Myocyte (in vitro differentiated cells): ENCODE measurements around the gene PTPRN2. TPM values are rescaled to one million over a fixed set of nuclear protein-coding genes. Genes with fewer than 3 reads are reported as not detected.

Source experiments
- DNase-seq: peaks from one replicate; pipeline ENCODE4 v3.0.0-alpha.2; 2012; ENCODE audit warnings: low read depth
- total RNA-seq: library from RNA; depleted of rRNA; stranded (reverse); fragments of >200 nt; gene quantifications from 2 replicates; pipeline ENCODE4 v1.2.3, GENCODE V29; 2014

PTPRN2 gene
- total RNA-seq, 1 donor from 2014 or later: 0.24 TPM

- peak; percentile 15 for DNase-seq
These were observed 15.5 kb upstream of the PTPRN2 start for GRCh38 chr7:158602905-158603772.

DNA sequence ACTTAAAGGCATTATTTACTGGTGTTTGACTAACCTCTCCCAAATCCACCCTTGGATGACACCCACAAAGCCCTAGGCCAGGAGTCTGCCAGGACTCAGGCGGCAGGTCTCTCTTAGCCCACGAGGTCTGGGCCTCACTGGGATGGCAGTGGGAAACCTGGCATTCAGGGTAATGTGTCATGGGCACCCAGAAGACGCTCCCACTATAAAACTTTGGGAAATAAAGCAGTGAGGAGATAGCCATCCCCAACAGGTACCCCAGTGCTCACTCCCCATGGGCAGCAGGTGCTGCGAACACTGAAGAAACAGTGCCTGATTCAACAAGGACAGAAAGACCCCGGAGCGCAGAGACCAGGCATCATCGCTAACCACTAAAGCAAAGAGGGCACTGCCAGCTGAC, 14.4 kb upstream of the PTPRN2 start:
- no peak for DNase-seq

DNA sequence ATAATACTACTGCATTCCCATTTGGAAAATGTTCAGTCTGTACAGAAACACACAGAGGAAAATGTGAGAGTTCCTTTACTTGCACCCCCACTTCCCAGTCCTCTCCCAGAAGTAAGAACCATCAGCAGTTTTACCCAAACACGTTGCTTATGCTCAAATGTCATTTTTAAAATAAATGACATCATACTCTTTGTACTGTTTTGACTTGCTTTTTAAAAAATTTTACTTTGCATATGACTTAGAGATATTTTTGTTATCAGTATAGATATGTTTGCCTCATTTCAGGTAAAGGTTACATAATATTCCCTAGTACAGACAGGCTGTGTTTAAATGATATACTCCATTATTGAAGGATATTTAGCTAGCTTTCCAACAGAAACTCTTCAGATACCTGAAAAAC, 13.5 kb upstream of the PTPRN2 start:
- DNase-seq: no peak

- no peak for DNase-seq
These were observed 9.1 kb upstream of the PTPRN2 start for GRCh38 chr7:158596745-158597144.

- DNase-seq: no peak
These were observed 8.7 kb upstream of the PTPRN2 start for GRCh38 chr7:158596309-158596708.

DNA sequence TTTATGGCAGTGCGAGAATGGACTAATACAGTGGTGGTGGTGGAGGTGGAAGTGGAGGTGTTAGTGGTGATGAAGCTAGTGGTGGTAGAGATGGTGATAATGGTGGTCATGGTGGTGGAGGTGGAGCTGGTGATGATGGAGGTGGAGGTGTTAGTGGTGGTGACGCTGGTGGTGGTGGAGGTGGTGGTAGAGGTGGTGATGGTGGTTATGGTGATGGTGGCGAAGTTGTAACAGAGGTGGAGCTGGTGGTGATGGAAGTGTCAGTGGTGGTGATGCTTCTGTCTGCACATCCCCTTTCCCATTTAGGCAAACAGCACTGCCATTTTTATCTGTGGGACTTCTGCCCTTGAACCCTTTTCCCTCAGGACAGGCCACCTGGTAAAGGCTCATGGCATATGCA, 7.4 kb upstream of the PTPRN2 start:
- DNase-seq: no peak

- DNase-seq: no peak
These were observed 4.9 kb upstream of the PTPRN2 start for GRCh38 chr7:158592541-158592940.

DNA sequence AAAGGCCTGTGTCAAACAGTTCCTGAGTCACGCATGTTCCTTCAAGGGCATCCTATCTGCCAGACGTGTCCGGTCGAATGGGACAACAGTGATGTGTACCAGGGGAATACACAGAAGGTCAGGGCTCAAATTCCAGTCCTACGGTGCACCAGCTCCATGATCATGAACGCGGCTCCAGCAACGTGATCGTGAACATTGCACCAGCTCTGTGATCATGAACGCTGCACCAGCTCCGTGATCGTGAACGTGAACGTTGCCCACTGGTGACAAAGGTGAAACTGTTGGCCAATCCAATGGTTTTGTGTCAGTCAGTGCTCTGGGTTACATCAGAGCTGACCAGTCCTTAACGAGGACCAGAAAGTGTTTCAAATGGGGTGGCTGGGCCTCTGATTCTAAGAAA, 4.3 kb upstream of the PTPRN2 start:
- no peak for DNase-seq

- DNase-seq: no peak
These were observed 2.5 kb upstream of the PTPRN2 start for GRCh38 chr7:158590181-158590530.

- no peak for DNase-seq
These were observed 2.0 kb upstream of the PTPRN2 start for GRCh38 chr7:158589653-158590052.

- DNase-seq: no peak
These were observed 1.3 kb upstream of the PTPRN2 start for GRCh38 chr7:158588878-158589442.

GRCh38 chr7:158588085-158588877, 658 bp upstream of the PTPRN2 start:
- no peak for DNase-seq

DNA sequence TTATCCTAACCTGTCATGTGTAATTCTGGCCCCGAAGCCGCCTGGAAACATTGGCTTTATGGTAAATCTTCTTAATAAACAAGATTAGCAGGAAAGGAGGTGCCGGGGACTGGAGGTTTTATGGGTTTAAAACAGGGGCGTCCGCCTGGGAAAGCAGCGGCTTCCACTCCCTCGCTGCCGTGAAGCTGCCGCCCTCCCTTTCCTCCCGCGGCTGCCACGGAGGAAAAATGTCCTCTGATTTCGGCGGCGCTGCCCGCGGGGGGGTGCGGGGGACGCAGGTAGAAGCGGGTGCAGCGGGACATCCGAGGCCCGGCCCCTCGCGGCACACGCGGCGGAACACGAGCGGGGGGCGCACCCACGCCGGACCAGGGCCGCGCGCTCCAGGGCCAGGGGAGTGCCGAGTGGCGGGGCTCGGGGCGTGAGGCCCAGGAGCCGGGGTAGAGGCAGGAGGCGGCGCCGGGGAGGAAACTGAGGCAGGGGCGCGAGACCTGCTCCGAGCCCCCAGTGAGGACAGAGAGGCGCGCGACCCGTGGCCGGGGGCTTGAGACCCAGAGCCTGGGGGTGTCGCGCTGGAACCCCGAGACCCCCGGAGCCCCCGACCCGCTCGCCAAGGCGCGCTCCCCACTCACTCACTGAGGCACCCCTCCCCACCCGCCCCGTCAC, 993 bp downstream of the PTPRN2 start:
- DNase-seq: no peak

GRCh38 chr7:158585721-158586498, 1.7 kb downstream of the PTPRN2 start:
- DNase-seq: no peak

DNA sequence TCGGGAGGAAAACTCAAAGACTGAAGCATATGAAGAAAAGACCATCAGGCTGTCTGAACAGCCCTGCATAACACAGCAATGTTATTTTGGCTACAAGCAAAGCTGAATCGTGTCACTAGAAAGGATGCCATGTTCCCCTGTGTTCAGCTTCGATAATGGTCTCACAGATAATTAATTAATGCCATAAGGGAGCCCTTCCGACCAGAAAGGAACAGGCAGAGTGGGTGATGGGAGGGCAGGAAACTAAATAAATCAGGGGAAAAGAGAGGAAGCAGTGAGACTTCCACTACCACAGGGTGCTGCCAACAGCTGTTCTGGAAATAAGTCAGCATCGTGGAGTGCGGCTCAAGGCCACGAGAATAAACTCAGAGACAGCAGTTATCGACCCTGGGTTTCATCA, 3.2 kb downstream of the PTPRN2 start:
- DNase-seq: no peak

GRCh38 chr7:158583810-158584209, 3.8 kb downstream of the PTPRN2 start:
- DNase-seq: no peak

GRCh38 chr7:158583143-158583542, 4.5 kb downstream of the PTPRN2 start:
- no peak for DNase-seq

GRCh38 chr7:158582089-158582456, 5.5 kb downstream of the PTPRN2 start:
- no peak for DNase-seq

- no peak for DNase-seq
These were observed 6.1 kb downstream of the PTPRN2 start for GRCh38 chr7:158581440-158582088.
